T-cell (primary cell): ENCODE measurements around the gene DUSP12. TPM values are rescaled to one million over a fixed set of nuclear protein-coding genes. Genes with fewer than 3 reads are reported as not detected.

Source experiments
- ATAC-seq, 4 experiments: fragments of 200-7000 bp in 3 of 4; fragments of 150-1000 bp in 1 of 4; cut with Tn5 transposase; replicated peaks in 1 of 4; 1 replicate in 3 of 4; 2 replicates in 1 of 4; pipeline ENCODE4 v1.10.0; 2021; ENCODE audit warnings: moderate library complexity in 3 of 4, mild to moderate bottlenecking in 2 of 4, moderate number of reproducible peaks in 1 of 4
- CTCF ChIA-PET, 2 donors: fragments of 300-600 bp; sonication (Branson Sonifier 250); formaldehyde crosslinking; loops; one replicate each; lab custom pipeline; 2022; ENCODE audit warnings: antibody characterized with exemption in 2 of 2; lab: Charles Lee
- POLR2A ChIA-PET, 2 donors: fragments of 300-600 bp; sonication (Branson Sonifier 250); formaldehyde crosslinking; loops; one replicate each; lab custom pipeline; 2022; ENCODE audit warnings: antibody characterized with exemption in 2 of 2; lab: Charles Lee
- DNase-seq, 35 experiments: peaks; one replicate each; pipeline versions ENCODE4 v3.0.0 to v3.0.0-alpha.2; 2013 to 2023
- H3K27ac ChIP-seq: one replicate; pipeline ENCODE4 v1.5.1; 2013; ENCODE audit warnings: low read length
- H3K27me3 ChIP-seq, 2 experiments: replicated peaks in 1 of 2; 1 replicate in 1 of 2; 2 replicates in 1 of 2; pipeline versions ENCODE4 v1.6.1 to v1.7.0; 2013; ENCODE audit warnings: low read length in 1 of 2, mixed read lengths in 1 of 2; ENCODE audit not compliant: control insufficient read depth in 2 of 2, insufficient read depth in 2 of 2; ENCODE audit errors: extremely low read depth in 1 of 2
- H3K36me3 ChIP-seq, 2 donors: 1 replicate in 1 of 2; 2 replicates in 1 of 2; pipeline versions ENCODE4 v1.6.1 to v1.7.0; 2013; ENCODE audit warnings: low read length in 1 of 2; ENCODE audit not compliant: control insufficient read depth in 2 of 2, insufficient read depth in 1 of 2; ENCODE audit errors: extremely low read depth in 1 of 2
- H3K4me1 ChIP-seq, 2 experiments: 1 replicate in 1 of 2; 2 replicates in 1 of 2; pipeline versions ENCODE4 v1.6.1 to v1.7.0; 2013; ENCODE audit warnings: low read length in 2 of 2, mixed read lengths in 1 of 2; ENCODE audit not compliant: insufficient read depth in 2 of 2, control insufficient read depth in 1 of 2; ENCODE audit errors: extremely low read depth in 1 of 2
- H3K4me3 ChIP-seq, 2 donors: 1 replicate in 1 of 2; 2 replicates in 1 of 2; pipeline versions ENCODE4 v1.5.1 to v1.7.0; 2013; ENCODE audit warnings: mild to moderate bottlenecking in 2 of 2, low read length in 1 of 2, moderate library complexity in 1 of 2; ENCODE audit not compliant: control insufficient read depth in 1 of 2; ENCODE audit errors: extremely low read depth in 1 of 2
- H3K9me3 ChIP-seq: 2 replicates; pipeline ENCODE4 v1.7.0; 2013
- H3K27ac Mint-ChIP-seq, 2 donors: one replicate each; pipeline ENCODE4 v1.8.0; 2020 to 2021; ENCODE audit warnings: mild to moderate bottlenecking in 2 of 2, mixed read lengths in 2 of 2
- H3K27me3 Mint-ChIP-seq, 2 donors: one replicate each; pipeline ENCODE4 v1.8.0; 2021 to 2022; ENCODE audit warnings: mixed read lengths in 2 of 2
- H3K36me3 Mint-ChIP-seq: one replicate; pipeline ENCODE4 v1.8.0; 2021; ENCODE audit warnings: mixed read lengths
- H3K4me1 Mint-ChIP-seq, 3 donors: one replicate each; pipeline ENCODE4 v1.8.0; 2020 to 2022; ENCODE audit warnings: mixed read lengths in 3 of 3, mild to moderate bottlenecking in 1 of 3
- H3K4me3 Mint-ChIP-seq, 3 donors: one replicate each; pipeline ENCODE4 v1.8.0; 2020 to 2022; ENCODE audit warnings: mild to moderate bottlenecking in 3 of 3, mixed read lengths in 3 of 3, moderate library complexity in 3 of 3
- H3K9me3 Mint-ChIP-seq, 3 donors: one replicate each; pipeline ENCODE4 v1.8.0; 2020 to 2022; ENCODE audit warnings: mixed read lengths in 3 of 3
- WGBS: methylation state at CpG from one replicate; pipeline ENCODE4 v1.1.5; 2013; ENCODE audit warnings: missing lambda C conversion rate; ENCODE audit not compliant: insufficient coverage; 5-methylcytosine and 5-hydroxymethylcytosine counted together
- total RNA-seq, 35 experiments: library from RNA in 6 of 35; stranded (reverse) in 6 of 35; fragments of 120-200 nt in 1 of 35; gene quantifications; one replicate each; pipeline versions ENCODE4 v1.2.1 to v1.2.4 and lab custom pipeline; 2013 to 2026

The DUSP12 gene
- total RNA-seq, 5 donors from 2014 or later (not counting 1 experiment from before 2014, with no cell fraction given): 18.9 to 33.5 (median 29.1) TPM

GRCh38 chr1:161725908-161726472 is 23.6 kb upstream of the DUSP12 start:
- Mint-ChIP-seq H3K4me3 (peak overlapping the region; percentile 91 to 98 (median 95)), H3K27ac (peak overlapping the region; percentile 86 to 90), H3K27me3 (peaks cover 0 to 3% of the 10 kb centered on the region in 2 donors), H3K36me3 (no peaks in the 10 kb centered on the region), H3K4me1 (peaks cover 34 to 48% (median 39%) of the 10 kb centered on the region in 3 donors), H3K9me3 (no peaks in the 10 kb centered on the region)
- Histone ChIP-seq H3K9me3 (no peaks in the 10 kb centered on the region), H3K4me1 (peaks cover 9 to 41% of the 10 kb centered on the region in 2 experiments), H3K36me3 (no peaks in the 10 kb centered on the region), H3K27me3 (peaks cover 5 to 11% of the 10 kb centered on the region in 2 experiments), H3K27ac (peak overlapping the region; percentile 53), H3K4me3 (peak overlapping the region; percentile 77 to 92)
- ChIA-PET CTCF (interaction anchor here (0.6 to 3.1 kb wide), 6 partner anchors 13 to 1477 kb away, joined by 3 to 34 read pairs (median 4); partner anchors contain the start of gene DUSP12 (in 1 of the 2)), POLR2A (interaction anchor here in 1 of 2 donors (0.6 kb wide), 1 partner anchor 80 kb away, joined by 3 read pairs; no protein-coding TSS in a partner anchor)
- DNase-seq: peak in 31 of 35 experiments; percentile 1 to 54 (median 22)
- peak; percentile 20 to 46 (median 38) for ATAC-seq
- 0% methylated on average over 33 of the region's 34 CpGs for WGBS

GRCh38 chr1:161726473-161727255 is 22.9 kb upstream of the DUSP12 start:
- ChIA-PET CTCF (interaction anchor here (0.6 to 3.1 kb wide), 8 partner anchors 10 to 1478 kb away, joined by 3 to 34 read pairs (median 4); partner anchors contain the start of gene DUSP12 (in 1 of the 2)), POLR2A (interaction anchor here in 1 of 2 donors (0.6 kb wide), 1 partner anchor 81 kb away, joined by 3 read pairs; no protein-coding TSS in a partner anchor)
- H3K27ac Mint-ChIP-seq: peak overlapping the region; percentile 86 to 90
- DNase-seq: peak; percentile 35 to 81 (median 64)
- peaks cover 0 to 3% of the 10 kb centered on the region in 2 donors for H3K27me3 Mint-ChIP-seq
- Histone ChIP-seq H3K4me1 (peaks cover 9 to 41% of the 10 kb centered on the region in 2 experiments), H3K36me3 (no peaks in the 10 kb centered on the region), H3K9me3 (no peaks in the 10 kb centered on the region), H3K27ac (peak overlapping the region; percentile 57), H3K27me3 (peaks cover 8 to 11% of the 10 kb centered on the region in 2 experiments), H3K4me3 (peak overlapping the region; percentile 77 to 92)
- peak; percentile 69 to 74 (median 73) for ATAC-seq
- peaks cover 34 to 55% (median 42%) of the 10 kb centered on the region in 3 donors for H3K4me1 Mint-ChIP-seq
- no peaks in the 10 kb centered on the region for H3K9me3 Mint-ChIP-seq
- H3K4me3 Mint-ChIP-seq: peak overlapping the region; percentile 91 to 98 (median 95)
- under 1% methylated on average over 62 of the region's 83 CpGs for WGBS
- no peaks in the 10 kb centered on the region for H3K36me3 Mint-ChIP-seq

- ChIA-PET POLR2A (no interaction called here), CTCF (interaction anchor here (0.8 to 3.1 kb wide), 4 partner anchors 9 to 104 kb away, joined by 3 to 34 read pairs (median 4); no protein-coding TSS in a partner anchor)
- peak overlapping the region; percentile 75 to 77 for H3K4me3 ChIP-seq
- H3K36me3 ChIP-seq: no peaks in the 10 kb centered on the region
- DNase-seq: peak; percentile 10 to 80 (median 39)
- H3K4me1 Mint-ChIP-seq: peaks cover 34 to 54% (median 42%) of the 10 kb centered on the region in 3 donors
- H3K27ac ChIP-seq: peak overlapping the region; percentile 57
- H3K9me3 Mint-ChIP-seq: no peaks in the 10 kb centered on the region
- peak overlapping the region; percentile 90 to 97 for H3K27ac Mint-ChIP-seq
- H3K4me3 Mint-ChIP-seq: peak overlapping the region; percentile 91 to 98 (median 95)
- H3K27me3 ChIP-seq: peaks cover 8 to 11% of the 10 kb centered on the region in 2 experiments
- H3K27me3 Mint-ChIP-seq: peaks cover 0 to 3% of the 10 kb centered on the region in 2 donors
- ATAC-seq: peak; percentile 30 to 61 (median 46)
- H3K36me3 Mint-ChIP-seq: no peaks in the 10 kb centered on the region
- H3K9me3 ChIP-seq: no peaks in the 10 kb centered on the region
- peaks cover 9 to 41% of the 10 kb centered on the region in 2 experiments for H3K4me1 ChIP-seq
- WGBS: under 1% methylated on average over 31 of the region's 38 CpGs
Observed at GRCh38 chr1:161727256-161727924, 22.2 kb upstream of the DUSP12 start.

GRCh38 chr1:161728376-161729226 is 21.0 kb upstream of the DUSP12 start:
- Histone ChIP-seq H3K27ac (no peak overlapping the region), H3K9me3 (no peaks in the 10 kb centered on the region), H3K27me3 (peaks cover 5 to 8% of the 10 kb centered on the region in 2 experiments), H3K4me3 (no peak overlapping the region), H3K36me3 (no peaks in the 10 kb centered on the region), H3K4me1 (peaks cover 9 to 41% of the 10 kb centered on the region in 2 experiments)
- DNase-seq: peak in 1 of 35 experiments; percentile 33
- Mint-ChIP-seq H3K27me3 (peaks cover 3 to 4% of the 10 kb centered on the region in 2 donors), H3K36me3 (no peaks in the 10 kb centered on the region), H3K9me3 (no peaks in the 10 kb centered on the region), H3K4me1 (peaks cover 34 to 54% (median 42%) of the 10 kb centered on the region in 3 donors), H3K27ac (peak overlapping the region in 1 of 2 donors; percentile 9), H3K4me3 (peak overlapping the region in 1 of 3 donors; percentile 98)
- CTCF ChIA-PET: interaction anchor here in 1 of 2 donors (1.3 kb wide), 1 partner anchor 10 kb away, joined by 5 read pairs; no protein-coding TSS in a partner anchor
- 56% methylated on average over 1 of the region's 7 CpGs for WGBS
- no peak for ATAC-seq
- POLR2A ChIA-PET: no interaction called here

- H3K27ac ChIP-seq: no peak overlapping the region
- ChIA-PET POLR2A (interaction anchor here (0.6 kb wide), 2 partner anchors 20 to 691 kb away, joined by 3 to 8 read pairs; partner anchors contain the start of gene DUSP12 (in 1 of the 2)), CTCF (interaction anchor here (0.7 kb wide), 2 partner anchors 11 to 1932 kb away, joined by 3 to 6 read pairs; no protein-coding TSS in a partner anchor)
- no peaks in the 10 kb centered on the region for H3K9me3 Mint-ChIP-seq
- ATAC-seq (no peak), DNase-seq (peak in 1 of 35 experiments; percentile 32)
- peaks cover 3 to 4% of the 10 kb centered on the region in 2 donors for H3K27me3 Mint-ChIP-seq
- H3K4me1 ChIP-seq: peaks cover 9 to 40% of the 10 kb centered on the region in 2 experiments
- peaks cover 5 to 7% of the 10 kb centered on the region in 2 experiments for H3K27me3 ChIP-seq
- H3K36me3 ChIP-seq: no peaks in the 10 kb centered on the region
- WGBS: no CpG with 5 or more reads among the region's 6 CpGs
- H3K36me3 Mint-ChIP-seq: no peaks in the 10 kb centered on the region
- no peaks in the 10 kb centered on the region for H3K9me3 ChIP-seq
- H3K4me1 Mint-ChIP-seq: peaks cover 34 to 50% (median 42%) of the 10 kb centered on the region in 3 donors
- H3K4me3 Mint-ChIP-seq: peak overlapping the region in 1 of 3 donors; percentile 2
- no peak overlapping the region for H3K4me3 ChIP-seq
- H3K27ac Mint-ChIP-seq: peak overlapping the region; percentile 56 to 58
Observed at GRCh38 chr1:161730050-161730564, 19.5 kb upstream of the DUSP12 start.
